Lower lobe of right lung (tissue), 2 donors: ENCODE data around the gene GON7. TPM values are rescaled to one million over a fixed set of nuclear protein-coding genes. Genes with fewer than 3 reads are reported as not detected.

ENCODE experiments used
- ATAC-seq, 2 donors: fragments of 200-7000 bp; cut with Tn5 transposase; one replicate each; pipeline ENCODE4 v1.9.1; 2020 to 2022; ENCODE audit warnings: mild to moderate bottlenecking in 2 of 2, moderate library complexity in 2 of 2
- DNase-seq: peaks from one replicate; pipeline ENCODE4 v3.0.0-alpha.2; 2020
- H3K27ac ChIP-seq: fragments of 200-600 bp; one replicate; pipeline ENCODE4 v1.8.0; 2022
- H3K27me3 ChIP-seq: fragments of 200-600 bp; one replicate; pipeline ENCODE4 v1.8.0; 2022; ENCODE audit warnings: low read depth
- H3K36me3 ChIP-seq: fragments of 200-600 bp; one replicate; pipeline ENCODE4 v1.8.0; 2022; ENCODE audit warnings: mild to moderate bottlenecking
- H3K4me1 ChIP-seq: fragments of 200-600 bp; one replicate; pipeline ENCODE4 v1.8.0; 2022
- H3K4me3 ChIP-seq: fragments of 200-600 bp; one replicate; pipeline ENCODE4 v1.8.0; 2022; ENCODE audit warnings: mild to moderate bottlenecking
- H3K9me3 ChIP-seq: fragments of 200-600 bp; one replicate; pipeline ENCODE4 v1.8.0; 2022
- CTCF ChIP-seq: fragments of 200-600 bp; IDR thresholded peaks from one replicate; pipeline ENCODE4 v1.8.0; 2022; ENCODE audit warnings: antibody characterized with exemption, mild to moderate bottlenecking
- intact Hi-C: fragments of 100-400 bp; cut with DNase I; formaldehyde crosslinking; loops from one replicate; pipeline ENCODE4 v1.11.0; 2022
- total RNA-seq: library from RNA; stranded (reverse); fragmentation: NEBNext Ultra II Directional; extraction: Animal tissue kit (Norgen Biotek cat#: 25700); gene quantifications from one replicate; pipeline ENCODE4 v1.2.1, GENCODE V29; 2021
- donor health status: DM: no; HTN: yes; CAD: no; lungs with severe emphysema.

The GON7 gene
- total RNA-seq, 1 donor from 2014 or later: 12.9 TPM

- ATAC-seq (no peak), DNase-seq (no peak)
- intact Hi-C loops: no loop called here
- Histone ChIP-seq H3K4me1 (no peaks in the 10 kb centered on the region), H3K36me3 (peaks cover 50% of the 10 kb centered on the region), H3K4me3 (no peak overlapping the region), H3K27me3 (no peaks in the 10 kb centered on the region), H3K9me3 (no peaks in the 10 kb centered on the region), H3K27ac (no peak overlapping the region)
- TF ChIP-seq CTCF: no peak
Measured at GRCh38 chr14:93228550-93228949, 21.7 kb upstream of the GON7 start.

DNA sequence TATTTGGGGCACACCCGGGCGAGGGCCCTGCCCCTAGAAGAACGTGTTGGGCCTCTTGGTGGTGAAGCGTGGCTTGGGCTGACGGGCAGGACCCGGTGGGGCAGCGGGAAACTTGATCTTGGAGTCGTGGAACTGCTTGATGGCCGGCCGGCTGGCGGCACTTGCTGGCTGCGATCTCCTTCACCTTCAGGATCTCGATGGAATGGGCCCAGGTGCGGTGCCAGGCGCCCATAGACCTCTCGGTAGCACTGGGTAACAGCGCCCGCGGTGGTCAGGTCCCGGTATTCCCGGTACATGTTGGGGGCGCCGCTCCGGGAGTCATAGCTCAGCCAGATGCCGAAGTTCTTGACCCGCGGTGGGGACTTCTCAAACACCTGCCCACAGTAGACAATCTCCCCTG, 16.7 kb upstream of the GON7 start:
- no peak for DNase-seq
- ATAC-seq: no peak
- H3K4me3 ChIP-seq: no peak overlapping the region
- H3K4me1 ChIP-seq: no peaks in the 10 kb centered on the region
- peaks cover 96% of the 10 kb centered on the region for H3K36me3 ChIP-seq
- no peaks in the 10 kb centered on the region for H3K9me3 ChIP-seq
- H3K27me3 ChIP-seq: no peaks in the 10 kb centered on the region
- no peak overlapping the region for H3K27ac ChIP-seq
- TF ChIP-seq CTCF: no peak
- intact Hi-C loops: no loop called here

GRCh38 chr14:93220509-93220908, 13.6 kb upstream of the GON7 start:
- intact Hi-C loops: no loop called here
- TF ChIP-seq CTCF: no peak
- no peaks in the 10 kb centered on the region for H3K4me1 ChIP-seq
- peaks cover 98% of the 10 kb centered on the region for H3K36me3 ChIP-seq
- H3K27ac ChIP-seq: no peak overlapping the region
- H3K4me3 ChIP-seq: no peak overlapping the region
- no peak for ATAC-seq
- no peaks in the 10 kb centered on the region for H3K9me3 ChIP-seq
- DNase-seq: no peak
- no peaks in the 10 kb centered on the region for H3K27me3 ChIP-seq

GRCh38 chr14:93219103-93219726, 12.3 kb upstream of the GON7 start:
- H3K36me3 ChIP-seq: peaks cover 98% of the 10 kb centered on the region
- no peaks in the 10 kb centered on the region for H3K4me1 ChIP-seq
- ATAC-seq (peak in 1 of 2 donors; percentile 68), DNase-seq (no peak)
- no peaks in the 10 kb centered on the region for H3K27me3 ChIP-seq
- peak; percentile 48 for TF ChIP-seq CTCF
- intact Hi-C loops: no loop called here
- H3K4me3 ChIP-seq: no peak overlapping the region
- H3K27ac ChIP-seq: no peak overlapping the region
- H3K9me3 ChIP-seq: no peaks in the 10 kb centered on the region

DNA sequence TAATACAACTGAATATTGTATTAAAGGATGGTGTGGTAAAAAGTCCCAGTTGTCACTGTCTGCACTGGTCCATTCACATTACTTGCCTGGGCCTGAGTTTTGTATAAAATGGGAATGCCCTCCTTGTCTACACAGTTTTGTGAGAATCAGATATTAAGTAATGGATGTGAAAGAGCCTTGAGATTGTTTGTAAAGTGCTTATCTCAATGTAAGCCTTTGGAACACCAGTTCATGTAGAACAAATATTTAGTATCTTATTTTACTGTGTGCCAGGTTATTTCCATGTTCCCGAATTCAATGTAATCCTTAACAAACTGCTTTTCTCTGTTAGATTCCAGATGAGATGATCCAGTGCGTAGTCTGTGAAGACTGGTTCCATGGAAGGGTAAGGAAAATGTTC, 7.7 kb upstream of the GON7 start:
- H3K36me3 ChIP-seq: peaks cover 88% of the 10 kb centered on the region
- no peaks in the 10 kb centered on the region for H3K4me1 ChIP-seq
- no peak for ATAC-seq
- no peak for TF ChIP-seq CTCF
- no peaks in the 10 kb centered on the region for H3K27me3 ChIP-seq
- no peak overlapping the region for H3K4me3 ChIP-seq
- H3K27ac ChIP-seq: no peak overlapping the region
- DNase-seq: no peak
- H3K9me3 ChIP-seq: no peaks in the 10 kb centered on the region
- intact Hi-C loops: no loop called here
